Kidney glomerular epithelial cell (primary cell): Measurements from ENCODE around the gene MAML1.
"Not testable (repeated sequence)": the region's sequence is repeated elsewhere in the genome, so short reads cannot be mapped to it uniquely, and the experiment has no call there.

Source experiments
- DNase-seq: peaks from one replicate; lab custom pipeline; 2025; lab: John Stamatoyannopoulos, UW

MAML1 gene

GRCh38 chr5:179767496-179768100 is 35.0 kb downstream of the MAML1 start:
- DNase-seq = no peak

DNA sequence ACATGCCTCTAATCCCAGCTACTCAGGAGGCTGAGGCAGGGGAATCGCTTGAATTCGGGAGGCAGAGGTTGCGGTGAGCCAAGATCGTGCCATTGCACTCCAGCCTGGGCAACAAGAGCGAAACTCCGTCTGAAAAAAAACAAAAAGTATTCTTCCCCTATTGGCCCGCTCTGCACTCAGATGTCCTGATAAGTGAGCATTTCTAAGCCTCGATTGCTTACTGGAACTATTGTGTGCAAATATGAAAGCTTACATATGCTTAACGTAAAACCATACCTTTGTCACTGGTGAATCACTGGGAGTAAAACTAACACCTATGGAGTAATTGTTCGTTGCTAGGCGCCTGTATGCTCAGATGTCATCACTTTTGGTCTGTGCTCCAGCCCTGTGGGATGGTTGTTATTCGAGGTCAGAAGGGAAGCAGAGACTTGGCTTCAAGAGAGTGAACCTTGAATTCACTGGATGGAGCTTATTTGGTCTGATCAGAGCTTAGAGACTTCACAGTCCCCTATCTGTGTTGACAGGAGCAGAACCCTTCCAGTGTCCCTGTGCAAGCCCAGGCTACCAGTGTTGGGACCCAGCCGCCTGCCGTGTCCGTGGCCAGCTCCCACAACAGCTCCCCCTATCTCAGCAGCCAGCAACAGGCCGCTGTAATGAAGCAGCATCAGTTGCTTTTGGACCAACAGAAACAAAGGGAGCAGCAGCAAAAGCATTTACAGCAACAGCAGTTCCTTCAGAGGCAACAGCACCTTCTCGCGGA is 35.9 kb downstream of the MAML1 start:
- no peak for DNase-seq

- DNase-seq = no peak
Measured at GRCh38 chr5:179769271-179769670, 36.6 kb downstream of the MAML1 start.

- DNase-seq = no peak
Measured at GRCh38 chr5:179769796-179770195, 37.2 kb downstream of the MAML1 start.

DNA sequence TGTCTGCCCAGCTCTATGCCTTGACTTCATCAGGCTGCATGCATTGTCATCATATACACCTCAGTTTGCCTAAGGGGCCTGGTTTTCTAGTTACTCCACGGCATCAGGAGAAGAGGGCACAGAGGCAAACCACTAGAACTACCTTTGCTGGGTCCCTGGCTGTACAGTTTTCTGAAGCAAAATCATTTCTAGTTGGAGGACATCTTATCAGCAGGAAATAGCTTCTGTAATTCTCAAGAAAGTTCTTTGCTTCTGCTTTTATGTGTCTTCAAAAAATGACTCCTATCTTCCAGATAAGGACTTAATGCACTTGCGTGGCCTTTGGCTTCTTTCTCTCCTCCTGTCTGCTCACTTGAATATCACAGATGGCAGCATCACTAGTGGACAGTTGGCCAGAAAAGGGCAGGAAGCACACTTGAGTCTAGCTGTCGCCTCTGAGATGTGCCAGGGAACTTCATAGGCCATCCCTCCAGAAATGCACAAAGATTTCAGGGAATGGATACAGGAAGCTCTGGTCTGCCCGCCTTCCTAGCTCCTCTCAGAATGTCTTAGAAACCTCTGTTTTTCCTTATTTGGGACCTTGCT is 38.8 kb downstream of the MAML1 start:
- DNase-seq = no peak

DNA sequence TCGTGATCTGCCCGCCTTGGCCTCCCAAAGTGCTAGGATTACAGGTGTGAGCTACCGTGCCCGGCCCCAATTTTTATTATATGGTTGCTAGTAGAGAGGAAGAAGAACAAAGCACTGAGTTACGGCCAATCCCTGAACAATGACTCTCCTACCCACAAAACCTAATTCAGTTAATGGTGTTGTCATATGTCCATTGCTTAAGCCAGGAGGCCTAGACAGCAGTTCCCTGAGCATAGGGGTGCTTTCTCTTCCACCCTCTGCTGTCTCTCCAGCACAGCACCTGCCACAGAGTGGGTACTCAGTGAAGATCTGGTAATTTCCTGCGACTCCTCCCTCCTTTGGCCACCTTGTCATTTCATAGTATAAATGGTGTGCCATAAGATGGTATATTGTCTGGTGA is 39.7 kb downstream of the MAML1 start:
- DNase-seq = no peak

GRCh38 chr5:179773686-179774040 is 41.0 kb downstream of the MAML1 start:
- no peak for DNase-seq

GRCh38 chr5:179774442-179774841 is 41.8 kb downstream of the MAML1 start:
- DNase-seq = no peak

DNA sequence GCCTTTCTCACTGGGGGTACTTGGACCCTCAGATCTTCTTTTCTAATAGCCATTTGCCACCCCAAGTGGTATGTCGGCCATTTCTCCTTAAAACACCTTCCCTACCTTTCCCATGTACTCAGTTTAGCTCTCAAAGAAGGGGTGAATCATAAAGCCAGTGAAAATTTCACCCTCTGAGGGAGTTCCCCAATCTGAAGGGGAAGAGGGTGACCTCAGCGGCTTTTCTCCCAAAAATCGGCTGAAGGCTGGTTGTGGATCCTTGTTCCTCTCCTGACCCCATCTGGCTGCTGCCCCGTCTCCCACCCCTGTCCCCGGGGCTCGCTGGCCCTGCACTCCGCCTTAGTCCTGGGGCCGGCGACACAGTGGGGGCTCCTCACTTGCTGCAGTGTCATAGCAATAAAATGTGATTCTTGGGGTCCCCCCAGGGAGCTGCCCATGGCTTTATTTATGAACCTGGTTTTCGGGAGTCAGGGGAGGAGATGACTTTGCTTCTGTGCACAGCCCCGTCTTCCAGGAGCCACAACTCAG is 43.9 kb downstream of the MAML1 start:
- no peak for DNase-seq

GRCh38 chr5:179777456-179777855 is 44.8 kb downstream of the MAML1 start:
- no peak for DNase-seq

- no peak for DNase-seq
Measured at GRCh38 chr5:179777909-179778308, 45.3 kb downstream of the MAML1 start.

DNA sequence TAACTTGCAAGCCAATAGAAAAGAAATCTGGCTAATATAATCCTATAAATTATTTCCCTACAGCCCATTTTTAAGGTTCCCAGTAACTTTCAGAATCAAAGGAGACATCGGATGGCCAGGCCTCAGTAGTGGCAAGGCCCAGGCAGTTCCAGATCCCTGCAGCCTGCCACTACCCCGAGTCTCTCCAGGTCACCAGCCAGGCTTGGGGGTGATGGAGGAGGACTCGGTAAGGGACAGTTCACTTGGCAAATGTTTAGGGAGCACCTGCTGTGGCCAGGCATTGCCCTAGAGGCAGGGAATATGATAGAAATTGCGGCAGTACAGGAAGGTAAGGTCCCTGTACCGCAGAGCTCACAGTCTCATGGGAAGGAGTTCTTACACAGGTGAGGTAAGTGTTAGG is 46.0 kb downstream of the MAML1 start:
- DNase-seq = no peak

- no peak for DNase-seq
Measured at GRCh38 chr5:179779826-179780225, 47.2 kb downstream of the MAML1 start.

DNA sequence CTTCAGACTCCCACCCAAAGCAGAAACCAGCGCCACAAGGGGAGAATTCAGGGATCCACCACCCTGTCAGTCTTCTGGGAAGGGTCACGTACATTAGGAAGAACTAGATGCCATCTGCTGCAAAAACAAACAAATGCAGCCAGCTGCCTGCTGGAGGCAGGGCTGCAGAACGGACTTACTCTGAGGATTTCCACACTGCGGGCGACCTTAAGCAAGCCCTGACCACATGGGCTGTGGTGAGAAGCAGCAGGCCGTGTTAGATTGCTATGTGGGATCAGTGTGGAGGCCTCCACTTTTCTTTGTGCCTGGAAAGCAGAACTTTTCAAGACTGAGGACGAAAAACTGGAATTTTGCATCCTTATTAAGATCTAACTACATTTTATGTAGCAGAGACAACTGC is 47.7 kb downstream of the MAML1 start:
- no peak for DNase-seq

GRCh38 chr5:179781846-179782245 is 49.2 kb downstream of the MAML1 start:
- DNase-seq = no peak

GRCh38 chr5:179783128-179783527 is 50.5 kb downstream of the MAML1 start:
- no peak for DNase-seq

- no peak for DNase-seq
Measured at GRCh38 chr5:179786861-179787260, 54.2 kb downstream of the MAML1 start.

DNA sequence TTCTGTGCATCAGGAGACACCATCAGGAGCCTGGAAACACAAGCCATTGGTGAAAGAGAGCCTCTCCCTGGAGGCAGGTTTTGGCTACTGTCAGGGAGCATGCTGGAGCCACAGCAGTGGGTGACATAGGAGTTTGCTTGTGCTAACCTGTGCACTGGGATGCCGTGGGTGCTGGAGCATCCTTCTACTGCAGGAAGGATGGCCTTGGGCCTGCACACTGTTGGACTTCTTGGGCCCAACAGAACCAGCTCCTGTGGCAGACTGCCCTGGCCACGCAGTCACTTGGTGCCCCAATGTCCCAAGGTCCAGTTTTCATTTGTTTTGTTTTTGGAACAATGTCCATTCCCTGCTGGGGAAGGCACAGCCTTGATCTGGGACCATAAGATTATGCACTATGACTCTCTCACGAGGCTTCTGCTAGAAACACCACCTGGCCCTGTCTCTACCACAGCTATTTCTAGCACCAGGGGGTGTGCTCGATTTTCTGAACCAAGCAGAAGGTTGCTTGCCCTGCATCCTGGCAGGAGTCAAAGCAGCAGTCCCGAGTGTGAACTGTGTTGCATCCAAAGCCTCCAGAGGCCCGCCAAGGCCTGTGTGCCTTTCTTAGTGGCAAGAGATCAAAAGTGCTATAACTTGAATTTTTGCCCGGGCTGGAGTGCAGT is 55.7 kb downstream of the MAML1 start:
- DNase-seq = no peak

- not testable (repeated sequence) for DNase-seq
Measured at GRCh38 chr5:179789278-179789677, 56.7 kb downstream of the MAML1 start.

DNA sequence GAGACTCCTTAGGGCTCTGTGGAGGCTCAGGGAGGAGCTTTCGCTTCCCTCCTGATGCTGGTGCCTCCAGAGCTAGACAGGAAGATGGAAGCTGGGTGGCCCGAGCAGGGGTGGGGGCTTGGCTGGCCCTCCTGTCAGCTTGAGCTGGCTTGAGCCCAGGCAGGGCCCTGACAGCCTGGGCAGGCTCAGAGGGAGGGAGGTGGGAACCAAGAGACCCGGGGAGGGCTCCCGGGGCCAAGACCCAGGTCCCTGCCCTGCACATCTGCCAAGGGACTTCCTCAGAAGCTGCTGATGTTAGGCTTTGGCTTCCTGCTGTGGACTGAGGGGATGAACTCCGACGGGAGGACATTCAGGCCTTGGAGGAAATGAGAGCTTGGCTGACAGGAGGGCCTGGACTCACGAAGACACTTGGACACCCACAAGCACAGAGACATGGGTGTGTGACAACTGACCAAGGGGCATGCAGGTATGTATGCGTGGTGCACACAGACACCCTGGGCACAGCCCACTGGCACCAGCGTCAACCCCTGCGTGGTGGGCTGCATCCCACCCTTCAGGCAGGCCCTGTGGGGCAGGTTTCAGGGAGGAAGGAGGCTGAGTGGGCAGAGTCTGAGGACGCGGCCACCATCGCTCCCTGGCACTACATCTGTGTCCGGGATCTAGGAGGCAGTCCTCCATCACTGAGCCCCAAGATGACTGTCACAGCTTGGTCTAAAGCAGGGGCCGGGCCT is 59.4 kb downstream of the MAML1 start:
- DNase-seq = no peak

- DNase-seq = no peak
Measured at GRCh38 chr5:179792612-179793467, 60.2 kb downstream of the MAML1 start.
